K562 (cell line): Measurements from ENCODE around the gene CLDND2. TPM values are rescaled to one million over a fixed set of nuclear protein-coding genes. Genes with fewer than 3 reads are reported as not detected.

ENCODE experiments used
- ATAC-seq: fragments of 200-7000 bp; cut with Tn5 transposase; 3 replicates; pipeline ENCODE4 v1.9.1; 2020; ENCODE audit warnings: moderate library complexity
- BruUV-seq: library from RNA; stranded (reverse); fragments of 400-500 nt; replicated peaks from 2 replicates; lab custom pipeline; 2021; lab: Mats Ljungman, UMichigan
- CTCF ChIA-PET: fragments of 300-600 bp; formaldehyde crosslinking; extraction: SDS; loops from one replicate; lab custom pipeline; 2021; ENCODE audit warnings: low intra/inter-chr PET ratio; lab: Yijun Ruan, JAX
- POLR2A ChIA-PET: fragments of 300-600, 350-650 bp; sonication (Branson Sonifier 250); formaldehyde crosslinking; extraction: SDS; loops from one replicate; lab custom pipeline; 2021; ENCODE audit warnings: antibody characterized with exemption, inconsistent platforms; lab: Yijun Ruan, JAX
- DNase-seq, 4 experiments: peaks; one replicate each; pipeline versions ENCODE4 v3.0.0 to v3.0.0-alpha.2; 2011 to 2018; ENCODE audit warnings: low spot score in 3 of 4, mixed read lengths in 3 of 4; ENCODE audit errors: extremely low read depth in 1 of 4
- FAIRE-seq: peaks from 2 replicates; lab custom pipeline; 2011; peaks lifted over from hg19 to GRCh38; lab: Jason Lieb, UNC
- H2AFZ ChIP-seq: 2 replicates; pipeline ENCODE4 v1.6.0; 2011; ENCODE audit warnings: low read depth, low read length, control low read depth, inconsistent platforms
- H3K27ac ChIP-seq: fragments of 200-600 bp; 3 replicates; pipeline ENCODE4 v1.8.0; 2011; ENCODE audit warnings: low read depth, mild to moderate bottlenecking, control low read depth, inconsistent platforms, low read length, moderate library complexity, mixed read lengths; ENCODE audit errors: extremely low read depth
- H3K27me3 ChIP-seq, 2 experiments: fragments of 300-600 bp in 1 of 2; 2 replicates in 1 of 2; 3 replicates in 1 of 2; pipeline versions ENCODE4 v1.6.0 to v1.8.0; 2011; ENCODE audit warnings: inconsistent platforms in 2 of 2, low read length in 2 of 2, mild to moderate bottlenecking in 1 of 2, mixed read lengths in 1 of 2, moderate library complexity in 1 of 2; ENCODE audit not compliant: control insufficient read depth in 2 of 2, insufficient read depth in 2 of 2
- H3K36me3 ChIP-seq: fragments of 300-600 bp; 3 replicates; pipeline ENCODE4 v1.8.0; 2011; ENCODE audit warnings: mild to moderate bottlenecking, low read length, inconsistent platforms; ENCODE audit not compliant: control insufficient read depth, insufficient read depth
- H3K4me1 ChIP-seq, 2 experiments: fragments of 200-600 bp in 1 of 2; replicated peaks in 1 of 2; 2 replicates in 1 of 2; 3 replicates in 1 of 2; pipeline versions ENCODE4 v1.5.1 to v1.8.0; 2011; ENCODE audit warnings: inconsistent platforms in 2 of 2, low read length in 2 of 2, mild to moderate bottlenecking in 1 of 2, mixed read lengths in 1 of 2, moderate library complexity in 1 of 2; ENCODE audit not compliant: control insufficient read depth in 2 of 2, insufficient read depth in 2 of 2
- H3K4me2 ChIP-seq: 2 replicates; pipeline ENCODE4 v1.6.1; 2011; ENCODE audit warnings: low read length, control low read depth, inconsistent platforms, mixed read lengths; ENCODE audit not compliant: insufficient read depth
- H3K4me3 ChIP-seq: fragments of 200-600 bp; sonication (generic), shearing (Covaris generic); 2 replicates; pipeline ENCODE4 v1.5.1; 2016; ENCODE audit warnings: control low read depth, inconsistent platforms
- H3K79me2 ChIP-seq: fragments of 200-600 bp; 3 replicates; pipeline ENCODE4 v1.8.0; 2011; ENCODE audit warnings: low read length, inconsistent platforms; ENCODE audit not compliant: control insufficient read depth, insufficient read depth
- H3K9ac ChIP-seq, 2 experiments: 2 replicates each; pipeline versions ENCODE4 v1.6.0 to v1.6.1; 2011; ENCODE audit warnings: low read depth in 2 of 2, low read length in 2 of 2, control low read depth in 1 of 2, inconsistent platforms in 1 of 2, mild to moderate bottlenecking in 1 of 2, mixed read lengths in 1 of 2; ENCODE audit not compliant: insufficient read depth in 1 of 2
- H3K9me1 ChIP-seq: one replicate; pipeline ENCODE4 v1.6.0; 2011; ENCODE audit warnings: inconsistent platforms, mild to moderate bottlenecking, low read length, moderate library complexity; ENCODE audit not compliant: control insufficient read depth, insufficient read depth
- H3K9me3 ChIP-seq: replicated peaks from 2 replicates; pipeline ENCODE4 v1.5.1; 2011; ENCODE audit warnings: low read depth, low read length, inconsistent platforms; ENCODE audit not compliant: control insufficient read depth, insufficient read depth
- H4K20me1 ChIP-seq: replicated peaks from 2 replicates; pipeline ENCODE4 v1.6.1; 2011; ENCODE audit warnings: low read length, inconsistent platforms, mixed read lengths; ENCODE audit not compliant: control insufficient read depth, insufficient read depth
- CHD4 ChIP-seq: fragments of 200-600 bp; sonication (generic); IDR thresholded peaks from 3 replicates; pipeline ENCODE4 v1.6.1; 2012; ENCODE audit warnings: low read depth, mild to moderate bottlenecking, mixed read lengths, low read length, inconsistent platforms; ENCODE audit not compliant: insufficient read depth, insufficient replicate concordance, poor library complexity, severe bottlenecking
- FOXJ2 ChIP-seq: fragments of 200-800 bp; sonication (Bioruptor generic); IDR thresholded peaks from 2 replicates; pipeline ENCODE4 v1.6.1; 2016; ENCODE audit warnings: missing genetic modification characterization, missing compliant biosample characterization
- MED1 ChIP-seq: sonication (generic); formaldehyde crosslinking; IDR thresholded peaks from 2 replicates; pipeline ENCODE4 v1.8.1; 2023; ENCODE audit warnings: missing genetic modification reagents, borderline replicate concordance
- SNRNP70 ChIP-seq: fragments of 200-400 bp; formaldehyde crosslinking; optimal IDR thresholded peaks from 2 replicates; pipeline ENCODE3; 2017; ENCODE audit warnings: low read depth, low read length
- WGBS: fragments of 100-300 bp; shearing (Covaris generic); methylation state at CpG from one replicate; pipeline ENCODE4 v1.1.6; 2016; ENCODE audit warnings: low coverage, mixed read lengths; ENCODE audit not compliant: insufficient coverage; ENCODE audit errors: missing lambda C conversion rate; 5-methylcytosine and 5-hydroxymethylcytosine counted together
- in situ Hi-C: fragments of 300-500 bp; cut with MboI; formaldehyde crosslinking; loops from 4 replicates; pipeline ENCODE4 v1.15.0; 2018; ENCODE audit warnings: inconsistent platforms, mixed read lengths
- intact Hi-C: fragments of 100-400 bp; cut with micrococcal nuclease; formaldehyde crosslinking; loops from 2 replicates; pipeline ENCODE4 v1.14.2; 2022
- polyA plus RNA-seq, 8 experiments: library from polyadenylated mRNA; depleted of rRNA in 4 of 8; stranded (reverse) in 5 of 8; unstranded in 3 of 8; fragments of >200 nt; fragmentation: Nextera tagmentation in 2 of 8; fragmentation: Illumina TruSeq in 1 of 8; extraction: Ambion mirVana in 2 of 8; extraction: Trizol in 1 of 8; gene quantifications; 2 replicates each; pipeline versions ENCODE4 v1.2.1 to v1.2.3, GENCODE V29; 2011 to 2014; ENCODE audit warnings: inconsistent platforms in 1 of 8, missing spikeins in 1 of 8
- total RNA-seq, 7 experiments: library from RNA; depleted of rRNA in 6 of 7; stranded (reverse); fragments of >200 nt in 6 of 7; fragmentation: Illumina TruSeq in 2 of 7; extraction: Trizol in 2 of 7; gene quantifications; 2 replicates each; pipeline versions ENCODE4 v1.2.1 to v1.2.3, GENCODE V29; 2011 to 2021; ENCODE audit warnings: low replicate concordance in 1 of 7
- TF ChIP-seq, protein P1 (sequence below): sonication (generic); formaldehyde crosslinking; IDR thresholded peaks from 2 replicates; pipeline ENCODE4 v1.8.1; 2023; ENCODE audit warnings: mild to moderate bottlenecking, missing genetic modification reagents
- TF ChIP-seq, protein P2 (sequence below): fragments of 450-650 bp; IDR thresholded peaks from one replicate; pipeline ENCODE4 v1.6.1; 2018; ENCODE audit warnings: mild to moderate bottlenecking, moderate library complexity; ENCODE audit not compliant: partially characterized antibody
- TF ChIP-seq, protein P3 (sequence below), 2 experiments: fragments of 450-650 bp in 1 of 2; sonication (generic) in 1 of 2; formaldehyde crosslinking in 1 of 2; IDR thresholded peaks; 2 replicates each; pipeline versions ENCODE4 v1.7.1 to v1.9.0; 2016 to 2022; ENCODE audit warnings: inconsistent platforms in 1 of 2, mild to moderate bottlenecking in 1 of 2, missing genetic modification reagents in 1 of 2

CLDND2 gene
- total and polyA plus RNA-seq, 9 of the 15 experiments (the other 6 are each of a cell fraction or from before 2014, with no cell fraction given), result 0.45 to 4.0 (median 1.2) TPM; not detected in 3

DNA sequence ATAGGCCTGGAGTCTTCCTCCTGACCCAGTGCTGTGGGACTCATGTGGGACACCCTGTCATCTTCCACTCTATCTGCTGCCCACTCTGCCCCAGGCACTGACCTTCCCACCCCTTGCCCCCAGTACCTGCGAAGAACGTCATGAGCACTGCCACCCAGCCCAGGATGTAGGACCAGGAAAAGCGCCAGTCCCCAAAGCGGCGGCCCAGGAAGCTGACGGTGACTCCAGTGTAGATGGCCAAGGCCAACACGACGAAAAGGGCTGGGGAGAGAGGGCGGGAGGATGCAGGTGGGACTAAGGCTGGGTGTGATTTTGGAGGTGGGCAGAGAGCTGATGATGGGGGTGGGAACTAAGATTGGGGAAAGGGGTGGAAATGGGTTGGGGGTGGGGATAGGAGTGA lies 11.6 kb upstream of the CLDND2 start (continued):
- TF ChIP-seq, protein P1, sequence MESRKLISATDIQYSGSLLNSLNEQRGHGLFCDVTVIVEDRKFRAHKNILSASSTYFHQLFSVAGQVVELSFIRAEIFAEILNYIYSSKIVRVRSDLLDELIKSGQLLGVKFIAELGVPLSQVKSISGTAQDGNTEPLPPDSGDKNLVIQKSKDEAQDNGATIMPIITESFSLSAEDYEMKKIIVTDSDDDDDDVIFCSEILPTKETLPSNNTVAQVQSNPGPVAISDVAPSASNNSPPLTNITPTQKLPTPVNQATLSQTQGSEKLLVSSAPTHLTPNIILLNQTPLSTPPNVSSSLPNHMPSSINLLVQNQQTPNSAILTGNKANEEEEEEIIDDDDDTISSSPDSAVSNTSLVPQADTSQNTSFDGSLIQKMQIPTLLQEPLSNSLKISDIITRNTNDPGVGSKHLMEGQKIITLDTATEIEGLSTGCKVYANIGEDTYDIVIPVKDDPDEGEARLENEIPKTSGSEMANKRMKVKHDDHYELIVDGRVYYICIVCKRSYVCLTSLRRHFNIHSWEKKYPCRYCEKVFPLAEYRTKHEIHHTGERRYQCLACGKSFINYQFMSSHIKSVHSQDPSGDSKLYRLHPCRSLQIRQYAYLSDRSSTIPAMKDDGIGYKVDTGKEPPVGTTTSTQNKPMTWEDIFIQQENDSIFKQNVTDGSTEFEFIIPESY (CRISPR knock-in tag), result 0 out of 2 replicates have a peak, but pooled peaks have one; percentile 56
- TF ChIP-seq FOXJ2 (tag), result no peak
- TF ChIP-seq, protein P2, sequence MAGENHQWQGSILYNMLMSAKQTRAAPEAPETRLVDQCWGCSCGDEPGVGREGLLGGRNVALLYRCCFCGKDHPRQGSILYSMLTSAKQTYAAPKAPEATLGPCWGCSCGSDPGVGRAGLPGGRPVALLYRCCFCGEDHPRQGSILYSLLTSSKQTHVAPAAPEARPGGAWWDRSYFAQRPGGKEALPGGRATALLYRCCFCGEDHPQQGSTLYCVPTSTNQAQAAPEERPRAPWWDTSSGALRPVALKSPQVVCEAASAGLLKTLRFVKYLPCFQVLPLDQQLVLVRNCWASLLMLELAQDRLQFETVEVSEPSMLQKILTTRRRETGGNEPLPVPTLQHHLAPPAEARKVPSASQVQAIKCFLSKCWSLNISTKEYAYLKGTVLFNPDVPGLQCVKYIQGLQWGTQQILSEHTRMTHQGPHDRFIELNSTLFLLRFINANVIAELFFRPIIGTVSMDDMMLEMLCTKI, result no peak

DNA sequence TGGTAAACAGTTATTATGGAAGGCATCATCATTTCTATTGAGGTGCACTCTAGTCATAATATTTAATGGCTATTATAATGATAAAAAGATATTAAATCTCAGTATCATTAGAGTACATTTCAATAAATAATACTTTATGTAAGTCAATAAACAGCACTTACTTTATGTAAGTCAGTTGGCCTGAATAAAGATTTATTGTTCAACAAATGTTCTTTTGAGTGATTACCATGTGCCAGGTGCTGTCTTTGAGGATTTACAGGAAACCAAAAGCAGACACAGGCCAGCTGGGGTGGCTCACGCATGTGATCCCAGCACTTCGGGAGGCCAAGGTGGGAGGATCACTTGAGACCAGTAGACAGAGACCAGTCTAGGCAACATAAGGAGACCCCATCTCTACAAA lies 8.6 kb upstream of the CLDND2 start:
- peaks cover 19 to 22% of the 10 kb centered on the region in 2 experiments for H3K4me1 ChIP-seq
- DNase-seq (no peak), ATAC-seq (no peak), FAIRE-seq (no peak)
- H3K27ac ChIP-seq, result no peak overlapping the region
- CTCF ChIA-PET, result no interaction called here
- no TSS peak for BruUV-seq
- WGBS, result 87% methylated on average over 2 of the region's 2 CpGs
- H3K27me3 ChIP-seq, result no peaks in the 10 kb centered on the region
- H3K4me3 ChIP-seq, result no peak overlapping the region
- H3K79me2 ChIP-seq, result no peaks in the 10 kb centered on the region
- H2AFZ ChIP-seq, result no peak overlapping the region
- no peaks in the 10 kb centered on the region for H4K20me1 ChIP-seq
- POLR2A ChIA-PET, result interaction anchor here (1.2 to 2.1 kb wide), 3 partner anchors 9 to 18 kb away, joined by 3 to 9 read pairs (median 3); partner anchors contain the start of gene C19orf84
- H3K9me3 ChIP-seq, result 0 out of 2 replicates have a peak, but pooled peaks cover 4% of the 10 kb centered on the region
- intact Hi-C loops, result no loop called here
- H3K4me2 ChIP-seq, result no peak overlapping the region
- in situ Hi-C loops, result no loop called here
- no peak overlapping the region for H3K9ac ChIP-seq
- no peaks in the 10 kb centered on the region for H3K9me1 ChIP-seq
- no peaks in the 10 kb centered on the region for H3K36me3 ChIP-seq
- TF ChIP-seq MED1 (CRISPR knock-in tag) (no peak), CHD4 (no peak), SNRNP70 (no peak)
- TF ChIP-seq, protein P3, sequence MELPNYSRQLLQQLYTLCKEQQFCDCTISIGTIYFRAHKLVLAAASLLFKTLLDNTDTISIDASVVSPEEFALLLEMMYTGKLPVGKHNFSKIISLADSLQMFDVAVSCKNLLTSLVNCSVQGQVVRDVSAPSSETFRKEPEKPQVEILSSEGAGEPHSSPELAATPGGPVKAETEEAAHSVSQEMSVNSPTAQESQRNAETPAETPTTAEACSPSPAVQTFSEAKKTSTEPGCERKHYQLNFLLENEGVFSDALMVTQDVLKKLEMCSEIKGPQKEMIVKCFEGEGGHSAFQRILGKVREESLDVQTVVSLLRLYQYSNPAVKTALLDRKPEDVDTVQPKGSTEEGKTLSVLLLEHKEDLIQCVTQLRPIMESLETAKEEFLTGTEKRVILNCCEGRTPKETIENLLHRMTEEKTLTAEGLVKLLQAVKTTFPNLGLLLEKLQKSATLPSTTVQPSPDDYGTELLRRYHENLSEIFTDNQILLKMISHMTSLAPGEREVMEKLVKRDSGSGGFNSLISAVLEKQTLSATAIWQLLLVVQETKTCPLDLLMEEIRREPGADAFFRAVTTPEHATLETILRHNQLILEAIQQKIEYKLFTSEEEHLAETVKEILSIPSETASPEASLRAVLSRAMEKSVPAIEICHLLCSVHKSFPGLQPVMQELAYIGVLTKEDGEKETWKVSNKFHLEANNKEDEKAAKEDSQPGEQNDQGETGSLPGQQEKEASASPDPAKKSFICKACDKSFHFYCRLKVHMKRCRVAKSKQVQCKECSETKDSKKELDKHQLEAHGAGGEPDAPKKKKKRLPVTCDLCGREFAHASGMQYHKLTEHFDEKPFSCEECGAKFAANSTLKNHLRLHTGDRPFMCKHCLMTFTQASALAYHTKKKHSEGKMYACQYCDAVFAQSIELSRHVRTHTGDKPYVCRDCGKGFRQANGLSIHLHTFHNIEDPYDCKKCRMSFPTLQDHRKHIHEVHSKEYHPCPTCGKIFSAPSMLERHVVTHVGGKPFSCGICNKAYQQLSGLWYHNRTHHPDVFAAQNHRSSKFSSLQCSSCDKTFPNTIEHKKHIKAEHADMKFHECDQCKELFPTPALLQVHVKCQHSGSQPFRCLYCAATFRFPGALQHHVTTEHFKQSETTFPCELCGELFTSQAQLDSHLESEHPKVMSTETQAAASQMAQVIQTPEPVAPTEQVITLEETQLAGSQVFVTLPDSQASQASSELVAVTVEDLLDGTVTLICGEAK (IDR thresholded peaks at IDR 0.05), result peak; percentile 78
- TF ChIP-seq, protein P3 (CRISPR knock-in tag; IDR thresholded peaks at IDR 0.05), result peak; percentile 58
